Colon (tissue), 2 donors: ENCODE data around the gene GFOD1.

Experiments used
- FAIRE-seq: peaks from 2 replicates; lab custom pipeline; 2012; peaks lifted over from hg19 to GRCh38; lab: Jason Lieb, UNC
- donor health status: control.
- donor health status: control.

GFOD1 gene

GRCh38 chr6:13315896-13316295 is 171.5 kb downstream of the GFOD1 start:
- no peak for FAIRE-seq

DNA sequence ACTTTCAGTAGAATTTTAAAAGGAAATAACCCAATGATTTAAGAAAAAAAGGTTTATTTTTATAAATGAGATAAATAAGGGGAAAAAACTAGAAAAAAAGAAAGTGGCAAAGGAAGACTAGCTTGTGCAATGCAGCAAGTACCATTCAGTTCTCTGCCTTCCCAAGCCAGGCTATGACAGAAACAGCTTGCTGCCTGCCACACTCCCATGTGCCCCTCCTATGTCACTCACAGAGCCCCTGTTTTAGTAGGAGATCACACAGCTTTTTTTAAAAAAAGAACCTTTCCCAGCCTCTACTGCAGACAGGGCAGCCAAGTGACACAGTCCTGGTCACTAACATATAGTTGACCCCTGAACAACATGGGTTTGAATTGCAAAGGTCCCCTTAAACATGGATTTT is 172.6 kb downstream of the GFOD1 start:
- FAIRE-seq: no peak

DNA sequence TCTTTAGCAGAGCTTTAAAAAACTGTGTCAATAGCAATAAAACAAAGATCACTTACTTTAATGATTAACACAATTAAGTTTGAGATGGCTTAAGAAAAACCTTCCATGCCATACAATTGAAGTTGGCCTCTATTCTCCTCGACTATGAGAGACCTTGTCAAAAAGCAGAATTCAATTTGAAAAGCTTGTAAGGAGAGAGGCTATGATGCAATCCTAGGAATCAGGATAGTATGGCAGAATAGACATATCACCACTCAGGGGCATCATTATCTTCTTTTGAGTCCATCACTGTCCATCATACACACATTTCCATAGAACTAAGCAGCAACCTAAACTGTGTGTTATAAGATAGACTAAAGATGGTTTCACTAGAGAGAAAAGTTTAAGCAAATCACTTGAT is 176.2 kb downstream of the GFOD1 start:
- FAIRE-seq: no peak

DNA sequence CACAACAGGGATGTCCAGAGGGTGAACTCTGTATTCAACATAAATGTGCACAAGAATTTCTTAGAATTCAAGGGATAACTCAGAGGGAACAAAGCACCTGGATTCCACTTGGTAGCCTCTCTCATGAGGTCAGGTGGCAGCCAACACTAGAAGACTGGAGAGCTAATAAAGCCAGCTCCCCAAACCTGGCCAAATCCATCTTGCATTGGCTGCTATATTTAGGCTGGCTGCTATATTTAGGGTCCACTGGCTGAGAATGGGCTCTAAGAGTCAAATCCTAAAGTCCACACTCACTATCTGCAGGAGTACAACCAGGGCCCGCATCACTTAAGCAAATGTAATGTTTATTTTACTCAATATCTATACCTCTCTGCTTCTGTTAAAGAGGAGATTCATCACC is 179.1 kb downstream of the GFOD1 start:
- FAIRE-seq: no peak
